GM23338 (cell line): ENCODE results near the gene MACROD1. TPM values are rescaled to one million over a fixed set of nuclear protein-coding genes. Genes with fewer than 3 reads are reported as not detected.

Experiments
- ATAC-seq: fragments of 200-7000 bp; cut with Tn5 transposase; 3 replicates; pipeline ENCODE4 v1.9.1; 2020
- DNase-seq: peaks from one replicate; pipeline ENCODE4 v3.0.0-alpha.2; 2015; ENCODE audit warnings: low spot score
- H2AFZ ChIP-seq: fragments of 200-600 bp; sonication (generic); 2 replicates; pipeline ENCODE4 v1.8.0; 2016; ENCODE audit warnings: antibody characterized with exemption, mild to moderate bottlenecking, moderate library complexity
- H3F3A ChIP-seq: fragments of 200-600 bp; sonication (generic); replicated peaks from 2 replicates; pipeline ENCODE4 v1.8.0; 2017; ENCODE audit warnings: antibody characterized with exemption, mixed run types, low read depth
- H3K27ac ChIP-seq: fragments of 200-600 bp; sonication (generic); 2 replicates; pipeline ENCODE4 v1.6.1; 2016; ENCODE audit warnings: low read depth
- H3K27me3 ChIP-seq: fragments of 200-600 bp; sonication (generic); 2 replicates; pipeline ENCODE4 v1.8.0; 2016; ENCODE audit warnings: mild to moderate bottlenecking, mixed run types, moderate library complexity; ENCODE audit not compliant: insufficient read depth
- H3K36me3 ChIP-seq: fragments of 200-600 bp; sonication (generic); 2 replicates; pipeline ENCODE4 v1.8.0; 2016; ENCODE audit warnings: mild to moderate bottlenecking; ENCODE audit not compliant: insufficient read depth
- H3K4me1 ChIP-seq: fragments of 200-600 bp; sonication (generic); 2 replicates; pipeline ENCODE4 v1.8.0; 2016; ENCODE audit warnings: mild to moderate bottlenecking, moderate library complexity; ENCODE audit not compliant: insufficient read depth
- H3K4me2 ChIP-seq: fragments of 200-600 bp; sonication (generic); 2 replicates; pipeline ENCODE4 v1.7.1; 2017; ENCODE audit warnings: mixed run types
- H3K4me3 ChIP-seq: fragments of 200-600 bp; sonication (generic); 2 replicates; pipeline ENCODE4 v1.6.1; 2016; ENCODE audit warnings: mixed run types
- H3K79me2 ChIP-seq: fragments of 200-600 bp; sonication (generic); replicated peaks from 2 replicates; pipeline ENCODE4 v1.8.0; 2017; ENCODE audit warnings: mild to moderate bottlenecking; ENCODE audit not compliant: insufficient read depth
- H3K9me2 ChIP-seq: fragments of 200-600 bp; sonication (generic); 2 replicates; pipeline ENCODE4 v1.8.0; 2017; ENCODE audit not compliant: insufficient read depth
- H4K20me1 ChIP-seq: fragments of 200-600 bp; sonication (generic); replicated peaks from 2 replicates; pipeline ENCODE4 v1.8.0; 2017; ENCODE audit warnings: mild to moderate bottlenecking; ENCODE audit not compliant: insufficient read depth
- H3K27ac Mint-ChIP-seq: 2 replicates; pipeline ENCODE4 v1.8.0; 2020; ENCODE audit warnings: inconsistent platforms, mild to moderate bottlenecking, moderate library complexity, mixed read lengths
- H3K27me3 Mint-ChIP-seq: 3 replicates; pipeline ENCODE4 v1.8.0; 2022; ENCODE audit warnings: low read depth, mild to moderate bottlenecking, moderate library complexity, mixed read lengths, inconsistent platforms; ENCODE audit not compliant: insufficient read depth, poor library complexity
- H3K36me3 Mint-ChIP-seq: 3 replicates; pipeline ENCODE4 v1.8.0; 2021; ENCODE audit warnings: low read depth, mild to moderate bottlenecking, inconsistent platforms, moderate library complexity, mixed read lengths
- H3K4me1 Mint-ChIP-seq: 3 replicates; pipeline ENCODE4 v1.8.0; 2020; ENCODE audit warnings: mild to moderate bottlenecking, inconsistent platforms, mixed read lengths
- H3K4me3 Mint-ChIP-seq: 3 replicates; pipeline ENCODE4 v1.8.0; 2021; ENCODE audit warnings: moderate library complexity, mild to moderate bottlenecking, inconsistent platforms, mixed read lengths
- H3K9me3 Mint-ChIP-seq: 3 replicates; pipeline ENCODE4 v1.8.0; 2020; ENCODE audit warnings: moderate library complexity, mild to moderate bottlenecking, inconsistent platforms, mixed read lengths
- CREB1 ChIP-seq: fragments of 250-450 bp; sonication (Bioruptor Pico); IDR thresholded peaks from 2 replicates; pipeline ENCODE4 v1.5.0; 2020; ENCODE audit warnings: low read depth, mild to moderate bottlenecking, moderate library complexity
- CTCF ChIP-seq, 2 experiments: fragments of 200-600 bp in 1 of 2; sonication (generic) in 1 of 2; conservative IDR thresholded peaks; 2 replicates each; pipeline versions ENCODE4 v1.5.1 to v1.6.1; 2016 to 2017; ENCODE audit warnings: antibody characterized with exemption in 2 of 2, low read depth in 2 of 2, mild to moderate bottlenecking in 2 of 2, moderate library complexity in 1 of 2
- EZH2 ChIP-seq: fragments of 200-600 bp; sonication (generic); IDR thresholded peaks from one replicate; pipeline ENCODE4 v1.8.0; 2017; ENCODE audit warnings: antibody characterized with exemption, mild to moderate bottlenecking, low read depth; ENCODE audit not compliant: unreplicated experiment
- EZH2phosphoT487 ChIP-seq: fragments of 200-600 bp; sonication (generic); IDR thresholded peaks from one replicate; pipeline ENCODE4 v1.8.1; 2018; ENCODE audit warnings: antibody characterized with exemption; ENCODE audit not compliant: unreplicated experiment
- JUNB ChIP-seq: IDR thresholded peaks from one replicate; pipeline ENCODE4 v1.6.1; 2016; ENCODE audit warnings: antibody characterized with exemption; ENCODE audit not compliant: unreplicated experiment
- NANOG ChIP-seq: IDR thresholded peaks from 2 replicates; pipeline ENCODE4 v1.6.1; 2016; ENCODE audit warnings: antibody characterized with exemption, borderline replicate concordance
- POLR2AphosphoS5 ChIP-seq: IDR thresholded peaks from 2 replicates; pipeline ENCODE4 v1.6.1; 2016; ENCODE audit warnings: antibody characterized with exemption, low read depth
- REST ChIP-seq: IDR thresholded peaks from one replicate; pipeline ENCODE4 v1.6.1; 2018; ENCODE audit warnings: antibody characterized with exemption; ENCODE audit not compliant: unreplicated experiment
- STAT1 ChIP-seq: IDR thresholded peaks from one replicate; pipeline ENCODE4 v1.6.1; 2016; ENCODE audit warnings: antibody characterized with exemption; ENCODE audit not compliant: unreplicated experiment
- ZNF114 ChIP-seq: fragments of 250-450 bp; sonication (Bioruptor Pico); IDR thresholded peaks from 2 replicates; pipeline ENCODE4 v1.5.0; 2020; ENCODE audit warnings: mild to moderate bottlenecking, moderate library complexity
- ZNF331 ChIP-seq: fragments of 250-450 bp; sonication (Bioruptor Pico); IDR thresholded peaks from 2 replicates; pipeline ENCODE4 v1.5.0; 2020; ENCODE audit warnings: low read depth, mild to moderate bottlenecking, moderate library complexity
- ZNF462 ChIP-seq: fragments of 250-450 bp; sonication (Bioruptor Pico); IDR thresholded peaks from 2 replicates; pipeline ENCODE4 v1.5.0; 2020; ENCODE audit warnings: mild to moderate bottlenecking, moderate library complexity
- polyA plus RNA-seq: library from polyadenylated mRNA; unstranded; fragments of >200 nt; fragmentation: Nextera tagmentation; extraction: Ambion mirVana; gene quantifications from 2 replicates; pipeline ENCODE4 v1.2.1, GENCODE V29; 2016
- total RNA-seq: library from RNA; depleted of rRNA; stranded (reverse); fragments of >200 nt; shearing (Covaris generic); gene quantifications from 2 replicates; pipeline ENCODE4 v1.2.3, GENCODE V29; 2014

The MACROD1 gene
- total and polyA plus RNA-seq, 2 experiments from 2014 or later, result 33.0 to 51.6 TPM

- TF ChIP-seq NANOG (no peak), EZH2 (no peak), JUNB (no peak), ZNF114 (no peak), CTCF (conservative IDR thresholded peaks at IDR 0.05; ENCODE audit: low read depth in 2 of 2) (no peak), REST (no peak), EZH2phosphoT487 (no peak), CREB1 (CRISPR knock-in tag) (no peak), POLR2AphosphoS5 (no peak), STAT1 (no peak)
Measured at GRCh38 chr11:64010783-64011182, 155.1 kb downstream of the MACROD1 start (continued).

- H3F3A ChIP-seq, result 0 out of 2 replicates have a peak, but pooled peaks cover 16% of the 10 kb centered on the region
- Mint-ChIP-seq H3K36me3 (no peaks in the 10 kb centered on the region), H3K27ac (no peak overlapping the region), H3K4me1 (peaks cover 18% of the 10 kb centered on the region), H3K27me3 (peaks cover 72% of the 10 kb centered on the region), H3K4me3 (no peak overlapping the region), H3K9me3 (peaks cover 4% of the 10 kb centered on the region; the same call in 2 of the 3 replicates)
- H3K4me1 ChIP-seq, result peaks cover 12% of the 10 kb centered on the region
- no peak overlapping the region for H3K4me2 ChIP-seq
- peaks cover 96% of the 10 kb centered on the region for H3K27me3 ChIP-seq
- H3K4me3 ChIP-seq, result no peak overlapping the region
- H3K79me2 ChIP-seq, result no peaks in the 10 kb centered on the region
- no peaks in the 10 kb centered on the region; the same call in 1 of the 2 replicates for H4K20me1 ChIP-seq
- DNase-seq (no peak), ATAC-seq (no peak)
- no peak overlapping the region for H2AFZ ChIP-seq
- no peaks in the 10 kb centered on the region for H3K9me2 ChIP-seq
- H3K27ac ChIP-seq, result no peak overlapping the region
- no peaks in the 10 kb centered on the region for H3K36me3 ChIP-seq
- TF ChIP-seq ZNF462 (CRISPR knock-in tag) (no peak), STAT1 (no peak), ZNF114 (no peak), CREB1 (CRISPR knock-in tag) (no peak), CTCF (conservative IDR thresholded peaks at IDR 0.05; ENCODE audit: low read depth in 2 of 2) (no peak), POLR2AphosphoS5 (no peak), ZNF331 (CRISPR knock-in tag) (no peak)
Measured at GRCh38 chr11:64009710-64010109, 156.2 kb downstream of the MACROD1 start.
